PC-9 (cell line): ENCODE measurements around the gene GK.

Experiments
- EZH2 ChIP-seq: fragments of 200-600 bp; sonication (generic); IDR thresholded peaks from 2 replicates; pipeline ENCODE4 v1.8.0; 2017; ENCODE audit warnings: antibody characterized with exemption, low read depth
- TF ChIP-seq, protein P1 (sequence below): fragments of 200-600 bp; sonication (generic); conservative IDR thresholded peaks from 2 replicates; pipeline ENCODE4 v1.6.1; 2017; ENCODE audit warnings: mixed run types, antibody characterized with exemption, mild to moderate bottlenecking, moderate library complexity

DNA sequence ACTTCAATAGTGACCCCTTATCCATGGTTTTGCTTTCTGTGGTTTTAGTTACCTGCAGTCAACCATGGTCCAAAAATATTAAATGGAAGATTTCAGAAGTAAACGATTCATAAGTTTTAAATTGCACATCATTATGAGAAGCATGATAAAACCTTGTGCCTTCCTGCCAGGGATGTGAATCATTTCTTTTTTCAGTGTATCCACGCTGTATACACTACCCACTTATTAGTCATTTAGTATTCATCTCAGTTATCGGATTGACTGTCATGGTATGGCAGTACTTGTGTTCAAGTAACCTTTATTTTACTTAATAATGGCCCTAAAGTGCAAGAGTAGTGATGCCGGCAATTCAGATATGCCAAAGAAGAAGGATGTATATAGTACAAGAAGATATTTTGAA is 38.0 kb upstream of the GK start:
- TF ChIP-seq, protein P1, sequence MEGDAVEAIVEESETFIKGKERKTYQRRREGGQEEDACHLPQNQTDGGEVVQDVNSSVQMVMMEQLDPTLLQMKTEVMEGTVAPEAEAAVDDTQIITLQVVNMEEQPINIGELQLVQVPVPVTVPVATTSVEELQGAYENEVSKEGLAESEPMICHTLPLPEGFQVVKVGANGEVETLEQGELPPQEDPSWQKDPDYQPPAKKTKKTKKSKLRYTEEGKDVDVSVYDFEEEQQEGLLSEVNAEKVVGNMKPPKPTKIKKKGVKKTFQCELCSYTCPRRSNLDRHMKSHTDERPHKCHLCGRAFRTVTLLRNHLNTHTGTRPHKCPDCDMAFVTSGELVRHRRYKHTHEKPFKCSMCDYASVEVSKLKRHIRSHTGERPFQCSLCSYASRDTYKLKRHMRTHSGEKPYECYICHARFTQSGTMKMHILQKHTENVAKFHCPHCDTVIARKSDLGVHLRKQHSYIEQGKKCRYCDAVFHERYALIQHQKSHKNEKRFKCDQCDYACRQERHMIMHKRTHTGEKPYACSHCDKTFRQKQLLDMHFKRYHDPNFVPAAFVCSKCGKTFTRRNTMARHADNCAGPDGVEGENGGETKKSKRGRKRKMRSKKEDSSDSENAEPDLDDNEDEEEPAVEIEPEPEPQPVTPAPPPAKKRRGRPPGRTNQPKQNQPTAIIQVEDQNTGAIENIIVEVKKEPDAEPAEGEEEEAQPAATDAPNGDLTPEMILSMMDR, result no peak
- no peak for TF ChIP-seq EZH2
